ENCODE results near the gene GFRA1.

Gene GFRA1

GRCh38 chr10:116100984-116101383 lies 172.0 kb downstream of the GFRA1 start:
- DNase-seq (ENCODE audit: low spot score): no peak

DNA sequence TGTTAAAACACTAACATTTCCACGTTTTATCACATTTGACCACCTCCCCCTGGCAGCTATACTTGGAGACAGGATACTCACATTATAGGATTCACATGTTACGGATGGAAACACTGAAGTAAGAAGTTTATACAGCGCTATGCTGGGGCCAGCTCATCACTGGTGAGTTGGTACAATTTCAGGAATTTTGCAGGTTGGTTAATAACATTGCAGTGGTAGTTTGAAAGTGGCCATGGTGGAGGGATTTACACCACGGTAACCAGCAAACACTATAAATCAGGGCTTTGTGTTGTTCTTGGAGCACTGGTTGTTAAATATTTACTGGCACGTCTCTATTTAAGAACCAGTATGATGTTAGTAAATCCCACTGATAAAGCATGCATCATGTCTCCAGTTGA lies 174.0 kb downstream of the GFRA1 start:
- DNase-seq (ENCODE audit: low spot score): no peak

- no peak for DNase-seq (ENCODE audit: low spot score)
Measured at GRCh38 chr10:116098411-116099022, 174.5 kb downstream of the GFRA1 start.

- no peak for DNase-seq (ENCODE audit: low spot score)
Measured at GRCh38 chr10:116097239-116097784, 175.7 kb downstream of the GFRA1 start.

DNA sequence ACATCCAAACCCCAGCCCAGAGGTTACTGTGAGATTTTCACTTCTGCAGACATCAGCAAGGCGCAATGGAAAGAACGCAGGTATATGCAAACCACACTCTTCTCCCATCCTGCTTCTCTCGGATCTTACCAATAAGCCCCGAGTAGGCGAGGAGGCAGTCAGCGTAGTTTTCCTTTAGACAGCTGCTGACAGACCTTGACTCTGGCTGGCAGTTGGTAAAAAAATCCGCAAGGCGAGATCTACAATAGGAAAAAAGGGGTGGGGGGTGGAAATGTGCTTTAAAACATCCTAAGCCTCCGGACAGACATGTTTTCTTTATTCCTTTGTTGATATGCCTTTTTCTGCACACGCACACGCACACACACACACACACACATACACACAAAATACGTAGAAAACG lies 176.5 kb downstream of the GFRA1 start:
- DNase-seq (ENCODE audit: low spot score): no peak

DNA sequence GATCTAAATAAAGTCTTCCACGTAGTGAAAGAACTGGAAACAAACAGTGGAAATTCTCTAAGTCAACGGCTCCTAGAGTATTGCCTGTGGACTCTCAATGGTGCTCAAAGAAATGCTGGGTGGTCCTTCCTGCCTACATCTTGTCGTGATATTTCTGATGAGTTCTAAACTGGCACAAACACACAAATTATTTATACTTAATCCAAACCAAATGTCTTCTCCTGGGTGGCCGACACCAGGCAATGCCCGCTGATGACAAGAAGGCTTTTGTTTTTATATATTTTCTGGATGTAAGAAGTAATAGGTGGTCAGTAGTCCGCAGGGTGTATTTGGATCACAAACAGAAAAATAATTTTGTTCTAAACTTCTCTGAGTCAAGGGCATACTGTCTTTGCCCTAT lies 178.7 kb downstream of the GFRA1 start:
- DNase-seq (ENCODE audit: low spot score): no peak

DNA sequence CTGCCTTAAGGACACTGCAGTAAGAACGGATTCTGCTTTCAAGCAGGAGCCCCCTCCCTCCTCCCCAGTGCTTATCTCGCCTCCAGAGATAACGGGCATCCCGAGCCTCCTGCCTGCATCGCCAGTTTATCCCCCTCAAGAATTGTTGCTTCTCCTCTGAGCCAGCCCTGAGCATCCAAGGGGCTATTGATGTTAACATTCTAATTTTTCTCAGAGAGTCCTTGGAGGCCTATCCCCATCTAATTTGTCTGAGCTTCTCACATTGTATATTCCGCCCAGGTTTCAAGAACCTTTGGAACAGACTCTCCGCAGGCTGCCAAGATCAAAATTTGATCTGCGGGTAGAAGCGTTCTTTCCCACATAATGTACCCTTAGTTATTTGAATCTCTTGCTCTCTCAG lies 180.0 kb downstream of the GFRA1 start:
- no peak for DNase-seq (ENCODE audit: low spot score)

DNA sequence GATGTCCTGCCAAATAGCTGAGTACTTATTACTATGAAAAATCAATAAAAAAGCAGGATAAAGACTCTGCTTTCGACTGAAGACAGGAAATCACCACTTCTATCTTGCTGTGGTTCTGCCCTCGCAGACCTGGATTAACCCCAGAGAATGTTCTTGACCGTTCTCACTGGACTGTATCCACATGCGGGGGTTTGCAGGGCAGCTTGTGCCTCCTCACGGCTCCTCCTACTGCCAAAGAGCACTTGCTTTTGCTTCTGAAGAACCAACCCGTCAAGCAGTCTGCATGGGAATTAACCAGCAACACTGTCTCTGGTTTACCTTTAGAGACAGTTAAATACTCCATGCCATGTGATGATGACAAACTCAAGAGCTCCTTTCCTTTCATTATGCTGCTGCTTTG lies 184.0 kb downstream of the GFRA1 start:
- DNase-seq (ENCODE audit: low spot score): no peak

DNA sequence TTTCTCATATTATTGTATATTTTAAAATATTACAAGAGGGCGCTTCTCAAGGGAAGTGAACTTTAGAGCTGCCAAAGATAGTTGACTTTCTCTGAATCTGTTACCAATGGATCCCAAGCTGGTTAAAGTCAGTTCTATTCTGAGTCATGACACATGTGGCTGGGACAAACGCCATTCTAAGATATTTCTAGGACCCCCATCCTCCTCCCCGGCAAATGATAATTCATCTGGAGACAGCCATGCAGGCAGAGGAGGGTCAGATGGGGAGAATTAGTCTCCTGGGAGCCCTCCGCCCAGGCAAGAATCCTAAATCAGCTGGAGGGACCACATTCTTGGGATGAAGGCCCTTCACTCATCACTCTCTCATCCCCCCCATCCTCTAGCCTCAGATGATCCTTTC lies 187.7 kb downstream of the GFRA1 start:
- no peak for DNase-seq (ENCODE audit: low spot score)

DNA sequence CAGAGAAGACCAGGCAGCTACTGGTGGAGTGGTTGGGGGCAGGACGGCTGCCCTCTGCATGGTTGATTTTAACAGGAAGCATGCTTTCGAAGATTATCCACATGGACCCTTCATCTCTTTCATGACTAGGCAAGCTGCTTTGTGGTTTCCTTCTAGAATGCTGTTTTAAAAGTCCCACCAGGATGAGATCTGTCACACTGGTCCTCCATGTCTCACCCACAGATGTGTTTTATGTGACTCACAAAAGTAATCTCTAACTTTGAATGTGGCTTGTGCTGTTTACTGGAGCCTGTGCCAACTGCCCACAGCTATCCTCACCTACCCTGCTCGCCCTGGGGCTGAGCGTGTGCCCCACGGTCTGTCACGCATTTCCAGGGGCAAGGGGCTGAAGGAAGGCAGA lies 188.8 kb downstream of the GFRA1 start:
- DNase-seq (ENCODE audit: low spot score): no peak

- no peak for DNase-seq (ENCODE audit: low spot score)
Measured at GRCh38 chr10:116083226-116083762, 189.7 kb downstream of the GFRA1 start.

GRCh38 chr10:116082762-116083161 lies 190.2 kb downstream of the GFRA1 start:
- no peak for DNase-seq (ENCODE audit: low spot score)

DNA sequence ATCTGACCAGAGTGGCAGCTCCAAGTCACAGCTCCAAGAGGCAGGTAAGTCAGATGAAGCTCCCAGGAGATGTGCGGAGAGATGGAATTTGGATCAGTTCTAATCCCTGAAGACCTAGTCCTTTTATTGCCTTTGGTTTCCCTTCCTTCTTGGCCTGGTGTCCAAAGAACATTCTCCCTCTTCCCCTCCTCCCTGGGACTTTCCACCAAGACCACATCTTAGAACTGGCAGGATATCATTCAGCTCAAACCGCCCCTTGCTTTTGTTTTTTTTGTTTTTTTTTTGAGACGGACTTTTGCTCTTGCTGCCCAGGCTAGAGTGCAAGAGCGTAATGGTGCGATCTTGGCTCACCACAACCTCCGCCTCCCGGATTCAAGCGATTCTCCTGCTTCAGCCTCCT lies 190.8 kb downstream of the GFRA1 start:
- DNase-seq (ENCODE audit: low spot score): no peak

DNA sequence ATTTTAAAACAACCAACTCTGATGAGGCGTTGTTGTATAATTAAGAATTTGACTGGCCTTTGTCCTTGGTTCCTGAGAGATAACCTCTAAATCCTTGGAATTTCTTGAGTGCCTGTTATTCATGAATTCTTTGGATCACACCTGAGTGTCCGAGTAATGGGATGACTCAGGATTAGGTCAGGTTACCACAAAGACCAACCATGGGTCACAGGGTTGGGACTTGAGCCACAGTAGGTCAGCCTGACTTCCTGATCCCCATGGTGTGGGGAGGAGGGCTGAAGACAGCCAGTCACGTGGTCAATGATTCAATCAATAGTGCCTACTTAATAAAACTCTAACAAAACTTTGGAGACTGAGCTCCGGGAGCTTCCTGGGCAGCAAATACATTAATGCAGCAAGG lies 192.5 kb downstream of the GFRA1 start:
- DNase-seq (ENCODE audit: low spot score): peak; percentile 27

DNA sequence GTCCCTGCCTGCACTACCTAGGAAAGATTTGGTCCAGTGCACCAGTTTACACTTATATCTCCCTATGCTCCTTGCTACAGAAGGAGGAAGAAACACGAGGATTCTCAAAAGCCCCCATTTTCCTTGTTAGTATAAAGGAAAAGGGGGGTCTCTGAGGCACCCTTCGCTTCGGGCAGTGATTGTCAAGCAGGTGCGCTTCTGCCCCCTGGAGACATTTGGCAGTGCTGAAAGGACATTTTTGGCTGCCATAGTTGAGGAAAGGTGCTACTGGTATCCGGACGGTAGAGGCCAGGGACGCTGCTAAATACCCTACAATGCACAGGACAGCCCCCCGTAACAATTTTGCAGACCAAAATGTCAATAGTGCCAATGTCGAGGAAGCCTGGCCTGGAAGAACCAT lies 193.7 kb downstream of the GFRA1 start:
- DNase-seq (ENCODE audit: low spot score): no peak

GRCh38 chr10:116076621-116077020 lies 196.4 kb downstream of the GFRA1 start:
- DNase-seq (ENCODE audit: low spot score): no peak

- no peak for DNase-seq (ENCODE audit: low spot score)
Measured at GRCh38 chr10:116073510-116073909, 199.5 kb downstream of the GFRA1 start.

- no peak for DNase-seq (ENCODE audit: low spot score)
Measured at GRCh38 chr10:116073001-116073400, 200.0 kb downstream of the GFRA1 start.

DNA sequence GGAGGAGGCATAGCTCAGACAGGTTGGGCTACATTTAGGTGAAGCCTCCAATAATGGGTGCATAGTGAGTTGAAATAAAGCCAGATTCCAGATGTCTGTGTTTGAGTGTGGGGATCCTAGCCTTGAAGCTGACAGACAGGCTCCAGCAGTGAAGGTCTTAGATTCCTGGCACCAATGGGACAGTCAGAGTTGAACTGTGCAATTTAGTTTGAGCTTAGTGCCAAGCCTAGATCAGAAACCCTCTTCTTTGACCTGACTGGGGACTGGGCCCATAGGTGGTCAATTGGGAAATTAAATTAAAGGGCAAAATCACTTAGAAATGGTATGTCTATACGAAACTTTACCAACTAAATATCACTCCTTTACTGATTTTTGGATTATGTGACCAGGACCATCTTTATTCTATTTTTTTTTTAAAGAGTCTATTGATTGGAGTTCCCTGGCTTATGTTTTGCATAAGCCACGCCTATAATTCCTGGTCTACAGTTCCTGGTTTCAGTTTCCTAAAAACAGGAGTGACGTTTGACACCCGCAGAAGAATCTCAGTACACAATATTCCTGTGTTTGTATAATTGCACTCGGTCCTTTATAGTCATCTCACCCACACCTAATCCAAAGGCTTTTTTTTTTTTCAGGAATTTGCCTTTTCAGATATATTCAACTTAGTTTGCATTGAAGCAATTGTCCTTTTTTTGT lies 201.4 kb downstream of the GFRA1 start:
- DNase-seq (ENCODE audit: low spot score): no peak

DNA sequence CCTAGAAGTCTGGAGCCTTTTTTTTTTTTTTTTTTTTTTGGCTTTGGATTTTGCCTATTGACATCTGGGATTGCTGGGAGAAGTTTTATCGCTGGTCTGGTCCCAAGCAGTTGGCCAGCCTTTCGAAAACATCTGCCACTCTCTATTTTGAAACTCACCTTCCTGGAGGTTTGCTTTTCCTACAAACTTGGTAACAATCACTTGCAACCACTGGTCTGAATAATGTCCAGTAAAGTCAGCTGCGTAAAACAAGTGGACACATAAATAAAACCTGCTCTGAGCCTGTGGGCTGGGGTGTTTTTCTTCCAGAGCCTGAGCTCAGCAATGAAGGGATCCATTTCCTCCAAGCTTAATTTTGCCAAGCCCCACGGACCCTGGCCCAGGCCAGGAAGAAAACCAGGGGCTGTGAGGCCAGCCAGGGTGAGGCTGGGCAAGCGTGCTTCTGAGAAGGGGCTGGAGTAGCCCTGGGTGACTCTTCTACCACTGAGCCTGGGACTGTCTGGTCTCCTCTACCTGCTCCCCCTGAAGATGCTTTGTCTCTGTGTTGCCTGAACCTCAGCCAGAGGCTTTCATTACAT lies 202.2 kb downstream of the GFRA1 start:
- no peak for DNase-seq (ENCODE audit: low spot score)

- no peak for DNase-seq (ENCODE audit: low spot score)
Measured at GRCh38 chr10:116069856-116070255, 203.2 kb downstream of the GFRA1 start.

DNA sequence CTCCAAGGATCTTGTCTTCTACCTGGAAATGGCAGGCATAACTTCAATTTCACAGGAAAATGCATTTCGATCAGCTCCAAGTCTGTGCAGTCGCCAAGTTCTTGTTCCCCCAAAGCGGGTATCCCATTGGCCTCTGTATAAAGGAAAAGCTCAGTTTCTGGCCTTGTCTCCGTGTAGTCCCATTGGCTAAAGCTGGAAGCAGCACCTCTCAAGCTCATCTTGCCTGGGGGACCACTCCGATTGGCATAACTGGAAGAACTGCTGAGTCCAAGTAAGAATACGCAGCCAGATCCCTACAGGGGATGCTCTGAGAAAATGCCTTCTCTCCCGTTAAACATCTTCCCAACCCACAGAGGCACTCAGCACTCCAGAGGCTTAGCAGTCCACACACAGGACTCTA lies 205.2 kb downstream of the GFRA1 start:
- no peak for DNase-seq (ENCODE audit: low spot score)

- DNase-seq (ENCODE audit: low spot score): no peak
Measured at GRCh38 chr10:116063107-116063506, 209.9 kb downstream of the GFRA1 start.

All from SW480 (cell line).